ENCODE data around the gene COPG1.

DNA sequence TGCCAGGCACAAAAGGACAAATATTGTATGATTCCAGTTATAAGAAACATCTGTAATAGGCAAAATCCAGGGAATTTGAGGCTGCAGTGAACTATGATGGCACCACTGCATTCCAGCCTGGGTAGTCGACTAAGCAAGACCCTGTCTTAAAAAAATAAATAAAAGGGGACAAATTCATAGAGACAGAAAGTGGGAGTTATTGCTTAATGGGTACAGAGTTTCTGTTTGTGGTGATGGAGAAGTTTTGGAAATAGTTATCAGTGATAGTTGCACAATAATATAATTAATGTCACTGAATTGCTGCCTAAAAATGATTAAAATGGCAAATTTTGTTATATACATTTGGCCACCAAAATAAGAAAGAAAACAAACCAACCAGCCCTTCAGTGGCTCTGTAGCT lies 38.1 kb upstream of the COPG1 start:
- TF ChIP-seq EP300 (IDR thresholded peaks at IDR 0.05) (no peak), POLR2A (IDR thresholded peaks at IDR 0.05) (no peak), POLR2AphosphoS5 (IDR thresholded peaks at IDR 0.05) (no peak)
- TF ChIP-seq, protein P1, sequence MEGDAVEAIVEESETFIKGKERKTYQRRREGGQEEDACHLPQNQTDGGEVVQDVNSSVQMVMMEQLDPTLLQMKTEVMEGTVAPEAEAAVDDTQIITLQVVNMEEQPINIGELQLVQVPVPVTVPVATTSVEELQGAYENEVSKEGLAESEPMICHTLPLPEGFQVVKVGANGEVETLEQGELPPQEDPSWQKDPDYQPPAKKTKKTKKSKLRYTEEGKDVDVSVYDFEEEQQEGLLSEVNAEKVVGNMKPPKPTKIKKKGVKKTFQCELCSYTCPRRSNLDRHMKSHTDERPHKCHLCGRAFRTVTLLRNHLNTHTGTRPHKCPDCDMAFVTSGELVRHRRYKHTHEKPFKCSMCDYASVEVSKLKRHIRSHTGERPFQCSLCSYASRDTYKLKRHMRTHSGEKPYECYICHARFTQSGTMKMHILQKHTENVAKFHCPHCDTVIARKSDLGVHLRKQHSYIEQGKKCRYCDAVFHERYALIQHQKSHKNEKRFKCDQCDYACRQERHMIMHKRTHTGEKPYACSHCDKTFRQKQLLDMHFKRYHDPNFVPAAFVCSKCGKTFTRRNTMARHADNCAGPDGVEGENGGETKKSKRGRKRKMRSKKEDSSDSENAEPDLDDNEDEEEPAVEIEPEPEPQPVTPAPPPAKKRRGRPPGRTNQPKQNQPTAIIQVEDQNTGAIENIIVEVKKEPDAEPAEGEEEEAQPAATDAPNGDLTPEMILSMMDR (IDR thresholded peaks at IDR 0.05), result no peak

Measured in upper lobe of left lung (tissue), 4 donors.